Peyer's patch (tissue), 4 donors: ENCODE measurements around the gene UQCR10.

Source experiments
- POLR2A ChIP-seq, 2 donors: fragments of 450-650 bp; IDR thresholded peaks; one replicate each; pipeline ENCODE4 v1.5.1; 2017; ENCODE audit warnings: antibody characterized with exemption in 2 of 2, mild to moderate bottlenecking in 2 of 2, moderate library complexity in 2 of 2
- TF ChIP-seq, protein P1 (sequence below), 6 experiments: fragments of 450-650 bp in 4 of 6; fragments of 200-600 bp in 2 of 6; sonication (generic) in 1 of 6; IDR thresholded peaks; one replicate each; pipeline ENCODE4 v1.5.1; 2017 to 2019; ENCODE audit warnings: antibody characterized with exemption in 6 of 6, mild to moderate bottlenecking in 3 of 6, moderate library complexity in 1 of 6

DNA sequence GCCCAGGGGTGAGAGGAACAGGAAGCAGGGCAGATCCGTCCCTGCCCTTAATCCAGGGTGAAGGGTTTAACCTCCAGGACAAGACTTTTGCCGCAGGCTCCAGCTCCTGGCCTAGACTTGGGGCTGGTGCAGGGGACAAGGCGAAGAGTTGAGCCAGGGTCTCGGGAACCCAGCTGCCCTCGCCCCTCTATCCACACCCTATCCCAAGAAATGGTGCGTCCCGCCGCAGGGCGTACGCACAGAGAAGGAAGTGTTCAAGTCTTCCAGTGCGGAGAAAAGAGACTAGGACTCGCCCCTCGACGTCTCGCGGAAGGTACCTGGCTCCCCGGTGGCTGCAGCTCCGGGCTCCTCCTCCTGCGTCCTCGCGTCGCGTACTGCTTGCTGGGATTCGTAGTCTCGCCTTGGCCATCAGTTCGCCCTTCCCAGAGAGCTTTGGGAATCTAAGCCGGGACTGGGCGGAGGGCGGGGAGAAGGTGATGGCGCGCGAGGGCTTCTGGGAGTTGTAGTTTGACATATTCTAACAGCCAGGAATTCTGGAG lies 468 bp upstream of the UQCR10 start, which contains the start of gene ZMAT5:
- TF ChIP-seq, protein P1, sequence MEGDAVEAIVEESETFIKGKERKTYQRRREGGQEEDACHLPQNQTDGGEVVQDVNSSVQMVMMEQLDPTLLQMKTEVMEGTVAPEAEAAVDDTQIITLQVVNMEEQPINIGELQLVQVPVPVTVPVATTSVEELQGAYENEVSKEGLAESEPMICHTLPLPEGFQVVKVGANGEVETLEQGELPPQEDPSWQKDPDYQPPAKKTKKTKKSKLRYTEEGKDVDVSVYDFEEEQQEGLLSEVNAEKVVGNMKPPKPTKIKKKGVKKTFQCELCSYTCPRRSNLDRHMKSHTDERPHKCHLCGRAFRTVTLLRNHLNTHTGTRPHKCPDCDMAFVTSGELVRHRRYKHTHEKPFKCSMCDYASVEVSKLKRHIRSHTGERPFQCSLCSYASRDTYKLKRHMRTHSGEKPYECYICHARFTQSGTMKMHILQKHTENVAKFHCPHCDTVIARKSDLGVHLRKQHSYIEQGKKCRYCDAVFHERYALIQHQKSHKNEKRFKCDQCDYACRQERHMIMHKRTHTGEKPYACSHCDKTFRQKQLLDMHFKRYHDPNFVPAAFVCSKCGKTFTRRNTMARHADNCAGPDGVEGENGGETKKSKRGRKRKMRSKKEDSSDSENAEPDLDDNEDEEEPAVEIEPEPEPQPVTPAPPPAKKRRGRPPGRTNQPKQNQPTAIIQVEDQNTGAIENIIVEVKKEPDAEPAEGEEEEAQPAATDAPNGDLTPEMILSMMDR (IDR thresholded peaks at IDR 0.05) = no peak
- peak; percentile 92 for TF ChIP-seq POLR2A (IDR thresholded peaks at IDR 0.05)
